ENCODE results near the gene SLC6A7. TPM values are rescaled to one million over a fixed set of nuclear protein-coding genes. Genes with fewer than 3 reads are reported as not detected.

SLC6A7 gene
- total RNA-seq, result not detected in 2 replicates

- no peaks in the 10 kb centered on the region for H3K4me1 Mint-ChIP-seq
- intact Hi-C loops (cut with micrococcal nuclease), result no loop called here
- no peaks in the 10 kb centered on the region for H3K9me3 Mint-ChIP-seq
- POLR2A ChIA-PET, result no interaction called here
- DNase-seq (no peak), ATAC-seq (ENCODE audit: low read depth) (no peak)
- no peak within 1 kb of the TSS for H3K27ac Mint-ChIP-seq
- CTCF ChIA-PET, result no interaction called here
- H3K4me3 Mint-ChIP-seq, result no peak within 1 kb of the TSS
- no peak for TF ChIP-seq CTCF (IDR thresholded peaks at IDR 0.05)
- H3K36me3 Mint-ChIP-seq (ENCODE audit: low read depth), result no peaks in the 10 kb centered on the region
- H3K27me3 Mint-ChIP-seq, result peaks cover 26% of the 10 kb centered on the region
Observed at GRCh38 chr5:150189728-150190502, at the start of gene SLC6A7. Gene SLC6A7 (plus strand): TSS chr5:150190062. CDS start chr5:150190328, 266 bp downstream.

- ChIA-PET CTCF (no interaction called here), POLR2A (no interaction called here)
- Mint-ChIP-seq H3K4me1 (no peaks in the 10 kb centered on the region), H3K27me3 (no peaks in the 10 kb centered on the region), H3K36me3 (ENCODE audit: low read depth) (no peaks in the 10 kb centered on the region), H3K27ac (no peak overlapping the region), H3K4me3 (no peak overlapping the region), H3K9me3 (no peaks in the 10 kb centered on the region)
- TF ChIP-seq CTCF (IDR thresholded peaks at IDR 0.05), result no peak
- no peak for ATAC-seq (ENCODE audit: low read depth)
- no peak for DNase-seq
- intact Hi-C loops (cut with micrococcal nuclease), result no loop called here
Observed at GRCh38 chr5:150140830-150141229, 49.0 kb upstream of the SLC6A7 start.

- ATAC-seq (ENCODE audit: low read depth), result no peak
- CTCF ChIA-PET, result no interaction called here
- intact Hi-C loops (cut with micrococcal nuclease), result no loop called here
- no peak overlapping the region for H3K27ac Mint-ChIP-seq
- no peaks in the 10 kb centered on the region for H3K4me1 Mint-ChIP-seq
- DNase-seq, result no peak
- H3K9me3 Mint-ChIP-seq, result no peaks in the 10 kb centered on the region
- TF ChIP-seq CTCF (IDR thresholded peaks at IDR 0.05), result no peak
- no peaks in the 10 kb centered on the region for H3K36me3 Mint-ChIP-seq (ENCODE audit: low read depth)
- POLR2A ChIA-PET, result no interaction called here
- no peak overlapping the region for H3K4me3 Mint-ChIP-seq
- H3K27me3 Mint-ChIP-seq, result no peaks in the 10 kb centered on the region
Observed at GRCh38 chr5:150141544-150142184, 48.2 kb upstream of the SLC6A7 start.

- Mint-ChIP-seq H3K9me3 (no peaks in the 10 kb centered on the region), H3K36me3 (ENCODE audit: low read depth) (no peaks in the 10 kb centered on the region), H3K27me3 (no peaks in the 10 kb centered on the region), H3K4me3 (no peak overlapping the region), H3K4me1 (no peaks in the 10 kb centered on the region), H3K27ac (no peak overlapping the region)
- ChIA-PET CTCF (no interaction called here), POLR2A (no interaction called here)
- ATAC-seq (ENCODE audit: low read depth), result no peak
- no peak for DNase-seq
- TF ChIP-seq CTCF (IDR thresholded peaks at IDR 0.05), result no peak
- intact Hi-C loops (cut with micrococcal nuclease), result no loop called here
Observed at GRCh38 chr5:150142185-150142958, 47.5 kb upstream of the SLC6A7 start.

- H3K4me3 Mint-ChIP-seq, result no peak overlapping the region
- ChIA-PET POLR2A (no interaction called here), CTCF (no interaction called here)
- H3K27ac Mint-ChIP-seq, result no peak overlapping the region
- H3K27me3 Mint-ChIP-seq, result no peaks in the 10 kb centered on the region
- DNase-seq (no peak), ATAC-seq (ENCODE audit: low read depth) (no peak)
- intact Hi-C loops (cut with micrococcal nuclease), result no loop called here
- H3K4me1 Mint-ChIP-seq, result no peaks in the 10 kb centered on the region
- H3K36me3 Mint-ChIP-seq (ENCODE audit: low read depth), result no peaks in the 10 kb centered on the region
- TF ChIP-seq CTCF (IDR thresholded peaks at IDR 0.05), result no peak
- no peaks in the 10 kb centered on the region for H3K9me3 Mint-ChIP-seq
Observed at GRCh38 chr5:150142959-150143349, 46.9 kb upstream of the SLC6A7 start.
